HCT116 (cell line): Measurements from ENCODE around the gene CASZ1. TPM values are rescaled to one million over a fixed set of nuclear protein-coding genes. Genes with fewer than 3 reads are reported as not detected.

Source experiments
- ATAC-seq: fragments of 200-7000 bp; cut with Tn5 transposase; 2 replicates; pipeline ENCODE4 v1.9.1; 2020; ENCODE audit warnings: mild to moderate bottlenecking, moderate library complexity
- BruUV-seq: library from RNA; stranded (reverse); fragments of 400-500 nt; replicated peaks from 2 replicates; lab custom pipeline; 2021; lab: Mats Ljungman, UMichigan
- CTCF ChIA-PET: fragments of 300-600 bp; sonication (Branson Sonifier 250); formaldehyde crosslinking; loops from one replicate; lab custom pipeline; 2021; ENCODE audit warnings: antibody characterized with exemption; lab: Charles Lee
- POLR2A ChIA-PET: fragments of 300-600, 350-600 bp; sonication (Branson Sonifier 250); formaldehyde crosslinking; loops from one replicate; lab custom pipeline; 2021; ENCODE audit warnings: antibody characterized with exemption; lab: Charles Lee
- RAD21 ChIA-PET, 2 experiments: fragments of 300-600 bp; sonication (Branson Sonifier 250); formaldehyde crosslinking; loops; one replicate each; lab custom pipeline; 2023; ENCODE audit warnings: low total read pairs in 2 of 2; ENCODE audit not compliant: uncharacterized antibody in 2 of 2, unreplicated experiment in 2 of 2, low non-redundant PET in 1 of 2; lab: Charles Lee
- DNase-seq: peaks from one replicate; pipeline ENCODE4 v3.0.0-alpha.2; 2010; ENCODE audit warnings: low read depth, low spot score
- H2AFZ ChIP-seq: fragments of 200-600 bp; shearing (Covaris generic), sonication (generic); 2 replicates; pipeline ENCODE4 v1.6.1; 2017; ENCODE audit warnings: low read depth, mixed run types, mixed read lengths, antibody characterized with exemption, low read length; ENCODE audit not compliant: poor library complexity, severe bottlenecking
- H3K27ac ChIP-seq: 2 replicates; pipeline ENCODE4 v1.5.1; 2012; ENCODE audit warnings: low read depth, low read length
- H3K27me3 ChIP-seq: fragments of 200-600 bp; sonication (generic); 2 replicates; pipeline ENCODE4 v1.6.1; 2016; ENCODE audit warnings: mixed run types, low read length, mixed read lengths; ENCODE audit not compliant: insufficient read depth
- H3K36me3 ChIP-seq, 2 experiments: fragments of 200-500 bp in 1 of 2; fragments of 200-600 bp in 1 of 2; sonication (Bioruptor generic) in 1 of 2; sonication (generic) in 1 of 2; 2 replicates each; pipeline versions ENCODE4 v1.5.1 to v1.6.1; 2014 to 2016; ENCODE audit warnings: low read length in 2 of 2, inconsistent platforms in 1 of 2, mixed read lengths in 1 of 2, mixed run types in 1 of 2; ENCODE audit not compliant: insufficient read depth in 2 of 2, control insufficient read depth in 1 of 2
- H3K4me1 ChIP-seq, 2 experiments: fragments of 200-600 bp in 1 of 2; sonication (generic) in 1 of 2; 2 replicates each; pipeline versions ENCODE4 v1.5.1 to v1.6.1; 2012 to 2017; ENCODE audit warnings: low read length in 2 of 2, inconsistent platforms in 1 of 2, mild to moderate bottlenecking in 1 of 2, mixed read lengths in 1 of 2, mixed run types in 1 of 2, moderate library complexity in 1 of 2; ENCODE audit not compliant: insufficient read depth in 2 of 2, control insufficient read depth in 1 of 2
- H3K4me2 ChIP-seq: fragments of 200-600 bp; sonication (generic); 2 replicates; pipeline ENCODE4 v1.6.1; 2017; ENCODE audit warnings: mixed run types, low read length, mixed read lengths
- H3K4me3 ChIP-seq, 2 experiments: fragments of 200-600 bp in 1 of 2; sonication (generic) in 1 of 2; replicated peaks in 1 of 2; 2 replicates each; pipeline ENCODE4 v1.5.1; 2011 to 2016; ENCODE audit warnings: low read length in 2 of 2, control low read depth in 1 of 2, low read depth in 1 of 2, mild to moderate bottlenecking in 1 of 2, mixed read lengths in 1 of 2, mixed run types in 1 of 2
- H3K79me2 ChIP-seq: fragments of 200-600 bp; sonication (generic); 2 replicates; pipeline ENCODE4 v1.6.1; 2017; ENCODE audit warnings: mild to moderate bottlenecking, mixed run types, low read length, moderate library complexity, mixed read lengths; ENCODE audit not compliant: insufficient read depth
- H3K9ac ChIP-seq: fragments of 200-600 bp; sonication (generic); 2 replicates; pipeline ENCODE4 v1.6.1; 2016; ENCODE audit warnings: low read length, mixed read lengths
- H3K9me2 ChIP-seq: fragments of 200-600 bp; sonication (generic), shearing (Covaris generic); 2 replicates; pipeline ENCODE4 v1.6.1; 2017; ENCODE audit warnings: mixed run types, mild to moderate bottlenecking, moderate library complexity; ENCODE audit not compliant: insufficient read depth
- H3K9me3 ChIP-seq, 2 experiments: fragments of 200-500 bp in 1 of 2; fragments of 200-600 bp in 1 of 2; sonication (Bioruptor generic) in 1 of 2; sonication (generic) in 1 of 2; 2 replicates each; pipeline ENCODE4 v1.6.1; 2014 to 2017; ENCODE audit warnings: low read length in 2 of 2, mixed read lengths in 2 of 2, inconsistent platforms in 1 of 2, low read depth in 1 of 2, mild to moderate bottlenecking in 1 of 2, mixed run types in 1 of 2, moderate library complexity in 1 of 2; ENCODE audit not compliant: control insufficient read depth in 1 of 2, insufficient read depth in 1 of 2
- H4K20me1 ChIP-seq: fragments of 200-600 bp; sonication (generic), shearing (Covaris generic); 2 replicates; pipeline ENCODE4 v1.6.1; 2017; ENCODE audit warnings: mixed run types, mild to moderate bottlenecking, moderate library complexity; ENCODE audit not compliant: insufficient read depth
- CEBPB ChIP-seq: IDR thresholded peaks from 2 replicates; pipeline ENCODE4 v1.6.1; 2012; ENCODE audit warnings: low read depth
- EGR1 ChIP-seq: IDR thresholded peaks from 2 replicates; pipeline ENCODE4 v1.6.1; 2012; ENCODE audit warnings: low read depth
- ELF1 ChIP-seq: IDR thresholded peaks from 2 replicates; pipeline ENCODE4 v1.6.1; 2012; ENCODE audit warnings: low read depth, borderline replicate concordance
- EZH2phosphoT487 ChIP-seq: fragments of 200-600 bp; IDR thresholded peaks from 2 replicates; pipeline ENCODE4 v1.6.1; 2018; ENCODE audit warnings: antibody characterized with exemption, borderline replicate concordance
- JUND ChIP-seq: IDR thresholded peaks from 2 replicates; pipeline ENCODE4 v1.6.1; 2012
- SIN3A ChIP-seq: IDR thresholded peaks from 2 replicates; pipeline ENCODE4 v1.6.1; 2012; ENCODE audit warnings: low read depth
- SP1 ChIP-seq: IDR thresholded peaks from 2 replicates; pipeline ENCODE4 v1.6.1; 2012; ENCODE audit warnings: low read depth
- TCF7L2 ChIP-seq: IDR thresholded peaks from 2 replicates; pipeline ENCODE4 v1.7.0; 2011; ENCODE audit warnings: borderline replicate concordance, inconsistent platforms; ENCODE audit not compliant: insufficient read depth, insufficient read length; ENCODE audit errors: extremely low read depth
- ZNF274 ChIP-seq: fragments of 200-500 bp; sonication (Bioruptor generic); IDR thresholded peaks from 2 replicates; pipeline ENCODE4 v1.6.1; 2014; ENCODE audit warnings: mild to moderate bottlenecking, low read depth, low read length, inconsistent platforms
- intact Hi-C: fragments of 100-400 bp; cut with micrococcal nuclease; formaldehyde crosslinking; loops from 2 replicates; pipeline ENCODE4 v1.10.0; 2022
- total RNA-seq: library from RNA; stranded (reverse); gene quantifications from one replicate; pipeline ENCODE4 v1.2.1, GENCODE V29; 2021; ENCODE audit not compliant: unreplicated experiment
- TF ChIP-seq, protein P1 (sequence below): IDR thresholded peaks from 2 replicates; pipeline ENCODE4 v1.6.1; 2012
- TF ChIP-seq, protein P2 (sequence below): IDR thresholded peaks from 2 replicates; pipeline ENCODE4 v1.6.1; 2011; ENCODE audit warnings: mild to moderate bottlenecking, low read length, moderate library complexity; ENCODE audit not compliant: insufficient replicate concordance; ENCODE audit errors: extremely low read depth

CASZ1 gene
- total RNA-seq, 1 experiment from 2014 or later, result 7.7 TPM

DNA sequence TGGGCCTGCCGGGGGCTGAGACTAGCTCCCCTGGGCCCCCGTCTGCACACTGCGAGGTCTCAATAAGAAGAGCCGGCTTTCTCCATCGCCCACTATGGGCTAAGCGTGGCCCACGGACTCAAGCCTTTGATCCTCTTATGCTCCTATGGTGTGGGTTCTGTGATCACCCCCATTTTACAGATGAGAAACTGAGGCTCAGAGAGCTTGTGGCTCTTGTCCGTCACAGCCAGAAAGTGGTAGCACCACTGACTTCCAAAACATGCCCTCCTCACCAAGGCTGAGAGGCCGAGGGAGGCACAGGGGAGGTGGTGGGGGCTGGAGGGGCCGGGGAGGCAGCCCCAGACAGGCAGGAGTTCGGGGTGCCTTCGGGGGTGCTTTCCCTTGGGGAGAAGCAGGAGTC is 39.0 kb upstream of the CASZ1 start:
- ChIA-PET CTCF (interaction anchor here (0.7 kb wide), 1 partner anchor 131 kb away, joined by 4 read pairs; no protein-coding TSS in a partner anchor), RAD21 (no interaction called here), POLR2A (interaction anchor here (0.8 kb wide), 1 partner anchor 33 kb away, joined by 4 read pairs; no protein-coding TSS in a partner anchor)
- H3K4me1 ChIP-seq, result peaks cover 14 to 31% of the 10 kb centered on the region in 2 experiments; a peak in 3 of 4 replicates
- peak overlapping the region; percentile 58 for H3K4me2 ChIP-seq
- no peak overlapping the region for H3K9ac ChIP-seq
- H3K27me3 ChIP-seq, result no peaks in the 10 kb centered on the region
- no peaks in the 10 kb centered on the region for H3K79me2 ChIP-seq
- no peaks in the 10 kb centered on the region for H4K20me1 ChIP-seq
- H3K36me3 ChIP-seq, result no peaks in the 10 kb centered on the region
- peak overlapping the region in 1 of 2 experiments; percentile 16; a peak in 1 of 4 replicates for H3K4me3 ChIP-seq
- DNase-seq, result no peak
- intact Hi-C loops, result no loop called here
- H3K9me3 ChIP-seq, result no peaks in the 10 kb centered on the region
- no peak overlapping the region for H2AFZ ChIP-seq
- TF ChIP-seq EZH2phosphoT487, result no peak
- TF ChIP-seq TCF7L2, result peak; percentile 9
- TF ChIP-seq, all 23 proteins: peak for 1
- BruUV-seq, result no TSS peak
- no peaks in the 10 kb centered on the region for H3K9me2 ChIP-seq
- no peak overlapping the region; the same call in 1 of the 2 replicates for H3K27ac ChIP-seq
- no peak for ATAC-seq

DNA sequence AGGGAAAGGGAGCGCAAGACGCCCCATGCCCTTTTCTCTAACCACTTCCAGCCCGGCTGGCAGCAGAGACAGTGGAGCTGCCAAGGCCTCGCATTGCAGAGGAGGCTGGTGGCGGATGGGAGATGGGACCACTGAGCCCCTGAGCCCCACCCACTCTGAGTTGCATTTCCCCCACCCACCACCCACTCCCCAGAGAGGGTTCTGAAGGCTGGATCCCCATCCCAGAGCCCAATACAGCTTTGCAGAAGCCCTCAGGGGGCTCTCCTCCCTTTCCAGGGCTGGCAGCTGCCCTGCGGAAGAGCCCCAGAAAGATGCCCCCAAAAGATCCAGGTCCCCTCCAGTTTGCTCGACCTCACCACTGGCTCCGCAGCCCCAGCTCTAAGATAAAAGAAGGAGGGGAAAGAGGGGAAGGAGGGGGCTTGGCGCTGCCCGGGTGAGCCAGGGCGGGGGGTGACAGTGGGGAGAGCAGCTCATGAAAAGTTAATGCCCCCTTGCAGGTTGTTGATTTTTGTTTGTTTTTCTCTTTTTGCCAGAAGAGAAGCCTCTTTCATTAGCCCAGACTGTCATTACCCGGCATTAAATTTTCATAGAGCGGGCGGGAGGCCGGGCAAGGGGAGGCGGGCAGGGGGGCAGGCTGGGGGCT is 38.4 kb upstream of the CASZ1 start:
- Histone ChIP-seq H4K20me1 (no peaks in the 10 kb centered on the region), H3K9me3 (no peaks in the 10 kb centered on the region), H3K4me1 (peaks cover 14 to 31% of the 10 kb centered on the region in 2 experiments; a peak in 3 of 4 replicates), H3K9ac (no peak overlapping the region), H3K27ac (no peak overlapping the region), H3K9me2 (no peaks in the 10 kb centered on the region), H2AFZ (no peak overlapping the region)
- CTCF ChIA-PET, result interaction anchor here (0.7 kb wide), 1 partner anchor 131 kb away, joined by 4 read pairs; no protein-coding TSS in a partner anchor
- POLR2A ChIA-PET, result interaction anchor here (0.8 kb wide), 1 partner anchor 34 kb away, joined by 4 read pairs; no protein-coding TSS in a partner anchor
- no TSS peak for BruUV-seq
- intact Hi-C loops, result no loop called here
- RAD21 ChIA-PET, result no interaction called here
- TF ChIP-seq, protein P1, sequence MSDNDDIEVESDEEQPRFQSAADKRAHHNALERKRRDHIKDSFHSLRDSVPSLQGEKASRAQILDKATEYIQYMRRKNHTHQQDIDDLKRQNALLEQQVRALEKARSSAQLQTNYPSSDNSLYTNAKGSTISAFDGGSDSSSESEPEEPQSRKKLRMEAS, result no peak
- TF ChIP-seq, protein P2, sequence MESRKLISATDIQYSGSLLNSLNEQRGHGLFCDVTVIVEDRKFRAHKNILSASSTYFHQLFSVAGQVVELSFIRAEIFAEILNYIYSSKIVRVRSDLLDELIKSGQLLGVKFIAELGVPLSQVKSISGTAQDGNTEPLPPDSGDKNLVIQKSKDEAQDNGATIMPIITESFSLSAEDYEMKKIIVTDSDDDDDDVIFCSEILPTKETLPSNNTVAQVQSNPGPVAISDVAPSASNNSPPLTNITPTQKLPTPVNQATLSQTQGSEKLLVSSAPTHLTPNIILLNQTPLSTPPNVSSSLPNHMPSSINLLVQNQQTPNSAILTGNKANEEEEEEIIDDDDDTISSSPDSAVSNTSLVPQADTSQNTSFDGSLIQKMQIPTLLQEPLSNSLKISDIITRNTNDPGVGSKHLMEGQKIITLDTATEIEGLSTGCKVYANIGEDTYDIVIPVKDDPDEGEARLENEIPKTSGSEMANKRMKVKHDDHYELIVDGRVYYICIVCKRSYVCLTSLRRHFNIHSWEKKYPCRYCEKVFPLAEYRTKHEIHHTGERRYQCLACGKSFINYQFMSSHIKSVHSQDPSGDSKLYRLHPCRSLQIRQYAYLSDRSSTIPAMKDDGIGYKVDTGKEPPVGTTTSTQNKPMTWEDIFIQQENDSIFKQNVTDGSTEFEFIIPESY, result no peak
- TF ChIP-seq JUND, result no peak
- no peak for TF ChIP-seq SP1
- TF ChIP-seq ZNF274, result no peak
- no peak for TF ChIP-seq EGR1
- TF ChIP-seq SIN3A, result no peak
- no peak for TF ChIP-seq CEBPB
- TF ChIP-seq ELF1, result no peak
- TF ChIP-seq, all 23 proteins: peak for 0
- H3K36me3 ChIP-seq, result no peaks in the 10 kb centered on the region
- no peaks in the 10 kb centered on the region for H3K27me3 ChIP-seq
- ATAC-seq (no peak), DNase-seq (no peak)
- H3K4me3 ChIP-seq, result no peak overlapping the region
- no peaks in the 10 kb centered on the region for H3K79me2 ChIP-seq
- no peak overlapping the region for H3K4me2 ChIP-seq
